Measurements from ENCODE around the gene ZNF426.
"Not testable (repeated sequence)": the region's sequence is repeated elsewhere in the genome, so short reads cannot be mapped to it uniquely, and the experiment has no call there.

The ZNF426 gene

DNA sequence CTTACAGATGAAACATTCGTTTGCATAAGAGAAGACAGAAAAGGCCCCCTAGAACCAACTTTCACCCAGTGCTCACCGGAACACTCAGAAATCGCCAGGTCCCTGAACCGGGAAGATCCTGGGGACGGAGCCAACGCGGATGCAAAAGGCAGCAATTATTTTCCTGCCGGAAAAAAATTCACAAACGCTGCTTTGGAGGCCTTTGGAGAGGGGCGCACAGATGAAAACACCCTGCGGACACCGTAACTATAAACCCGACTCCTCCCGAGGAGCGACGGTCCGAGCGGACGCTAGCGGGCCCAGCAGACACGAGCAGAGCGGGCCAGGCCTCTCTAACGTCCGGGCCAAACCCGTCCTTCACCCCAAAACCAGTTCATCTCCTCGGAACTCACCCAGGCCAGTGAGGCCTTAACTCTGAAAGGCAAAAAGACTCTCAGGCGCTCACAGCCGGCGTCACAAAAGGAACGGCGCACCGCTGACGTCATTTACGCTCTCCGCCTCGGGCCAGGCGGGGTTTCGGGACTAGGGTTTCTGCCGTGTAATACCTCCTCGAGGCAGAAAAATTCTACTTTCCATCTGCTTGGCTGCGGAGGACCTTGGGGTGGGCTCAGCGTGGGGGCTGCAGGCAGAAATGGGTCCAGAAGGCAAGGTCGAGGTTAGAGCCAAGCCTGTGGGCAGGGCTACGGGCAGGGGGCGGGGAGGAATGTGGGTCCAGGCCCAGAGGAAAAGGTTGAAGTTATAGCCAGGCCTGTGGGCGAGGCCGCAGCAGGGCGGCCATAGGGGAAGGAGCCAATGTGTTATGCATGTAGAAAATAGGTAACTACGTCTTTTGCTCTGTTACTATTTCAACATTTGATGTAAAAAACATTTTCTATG lies at the start of gene ZNF426:
TSS of gene ZNF426 (minus strand) at position 463 of the 876 bp plus-strand sequence. CDS start 2,413 bp downstream, outside the sequence.
- peak within 1 kb of the TSS; percentile 98 for H3K4me3 ChIP-seq (ENCODE audit: low read length)
- TF ChIP-seq, protein P1, sequence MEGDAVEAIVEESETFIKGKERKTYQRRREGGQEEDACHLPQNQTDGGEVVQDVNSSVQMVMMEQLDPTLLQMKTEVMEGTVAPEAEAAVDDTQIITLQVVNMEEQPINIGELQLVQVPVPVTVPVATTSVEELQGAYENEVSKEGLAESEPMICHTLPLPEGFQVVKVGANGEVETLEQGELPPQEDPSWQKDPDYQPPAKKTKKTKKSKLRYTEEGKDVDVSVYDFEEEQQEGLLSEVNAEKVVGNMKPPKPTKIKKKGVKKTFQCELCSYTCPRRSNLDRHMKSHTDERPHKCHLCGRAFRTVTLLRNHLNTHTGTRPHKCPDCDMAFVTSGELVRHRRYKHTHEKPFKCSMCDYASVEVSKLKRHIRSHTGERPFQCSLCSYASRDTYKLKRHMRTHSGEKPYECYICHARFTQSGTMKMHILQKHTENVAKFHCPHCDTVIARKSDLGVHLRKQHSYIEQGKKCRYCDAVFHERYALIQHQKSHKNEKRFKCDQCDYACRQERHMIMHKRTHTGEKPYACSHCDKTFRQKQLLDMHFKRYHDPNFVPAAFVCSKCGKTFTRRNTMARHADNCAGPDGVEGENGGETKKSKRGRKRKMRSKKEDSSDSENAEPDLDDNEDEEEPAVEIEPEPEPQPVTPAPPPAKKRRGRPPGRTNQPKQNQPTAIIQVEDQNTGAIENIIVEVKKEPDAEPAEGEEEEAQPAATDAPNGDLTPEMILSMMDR (IDR thresholded peaks at IDR 0.05; ENCODE audit: insufficient read depth, low read depth, low read length, missing control alignments): no peak
- peak; percentile 89 for DNase-seq (ENCODE audit: low read depth)

GRCh38 chr19:9586764-9587163 lies 48.3 kb upstream of the ZNF426 start:
- TF ChIP-seq, protein P1 (IDR thresholded peaks at IDR 0.05; ENCODE audit: insufficient read depth, low read depth, low read length, missing control alignments): peak; percentile 82
- DNase-seq (ENCODE audit: low read depth): peak; percentile 88
- no peak overlapping the region for H3K4me3 ChIP-seq (ENCODE audit: low read length)

DNA sequence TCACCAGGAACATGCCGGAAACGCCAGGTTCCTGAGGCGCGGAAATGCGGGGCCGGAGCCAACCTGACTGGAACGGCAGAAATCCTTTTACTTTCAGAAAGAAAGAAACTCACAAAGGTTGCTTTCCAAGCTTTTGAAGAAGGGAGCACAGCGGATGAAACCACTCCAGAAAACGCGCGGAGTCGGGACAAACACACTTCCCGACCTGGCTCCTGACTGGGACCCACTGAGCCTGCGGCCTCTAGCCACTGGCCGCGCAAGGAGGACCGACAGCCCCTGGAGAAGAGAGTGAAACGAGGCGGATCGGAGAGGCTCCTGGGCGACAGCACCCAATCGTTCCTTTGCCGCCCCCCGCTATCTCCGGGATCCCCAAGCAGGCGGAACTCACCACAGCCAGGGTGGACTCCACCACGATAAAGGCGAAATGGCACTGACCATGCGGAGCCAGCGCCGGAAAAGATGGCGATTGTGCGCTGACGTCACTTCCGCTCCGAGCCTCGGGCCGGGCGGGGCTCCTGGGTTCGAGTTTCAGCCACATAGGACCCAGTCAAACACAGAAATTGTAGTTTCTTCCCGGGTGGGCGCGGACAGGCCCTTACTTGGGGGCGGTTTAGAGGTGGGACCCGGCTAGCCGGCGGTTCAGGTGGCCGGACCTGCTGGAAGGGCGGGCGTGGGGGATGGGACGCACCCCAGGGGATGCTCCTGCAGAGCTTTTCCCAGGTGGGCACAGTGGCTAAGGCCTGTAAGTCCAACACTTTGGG lies 45.8 kb upstream of the ZNF426 start, which contains the start of gene ZNF121:
TSS of gene ZNF121 (minus strand) at position 432 of the 761 bp plus-strand sequence. CDS start 16,407 bp downstream, outside the sequence.
- peak within 1 kb of the TSS; percentile 96 for H3K4me3 ChIP-seq (ENCODE audit: low read length)
- DNase-seq (ENCODE audit: low read depth): peak; percentile 77
- TF ChIP-seq, protein P1 (IDR thresholded peaks at IDR 0.05; ENCODE audit: insufficient read depth, low read depth, low read length, missing control alignments): no peak

GRCh38 chr19:9582081-9582725 lies 43.8 kb upstream of the ZNF426 start:
- DNase-seq (ENCODE audit: low read depth); H3K4me3 ChIP-seq (ENCODE audit: low read length): not testable (repeated sequence)

DNA sequence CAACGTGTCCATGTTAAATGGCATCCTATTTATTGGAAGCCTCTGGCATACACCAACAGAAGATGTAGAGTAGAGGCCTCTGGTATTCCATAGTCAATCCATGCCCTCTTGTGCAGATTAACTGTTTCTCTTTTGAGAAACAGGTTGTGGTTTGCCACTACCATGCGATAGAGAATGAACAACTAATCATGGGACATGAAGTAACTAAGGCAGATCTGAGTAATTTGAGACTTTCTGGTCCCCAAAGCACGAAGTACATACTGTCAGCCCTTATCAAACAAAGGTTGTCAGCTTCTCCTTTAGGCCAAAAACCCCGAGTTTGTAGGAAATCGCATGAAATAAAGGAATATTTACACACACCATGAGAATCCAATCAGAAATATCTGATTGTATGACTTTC lies 42.3 kb upstream of the ZNF426 start:
- H3K4me3 ChIP-seq (ENCODE audit: low read length): no peak overlapping the region
- TF ChIP-seq, protein P1 (IDR thresholded peaks at IDR 0.05; ENCODE audit: insufficient read depth, low read depth, low read length, missing control alignments): no peak
- DNase-seq (ENCODE audit: low read depth): no peak

DNA sequence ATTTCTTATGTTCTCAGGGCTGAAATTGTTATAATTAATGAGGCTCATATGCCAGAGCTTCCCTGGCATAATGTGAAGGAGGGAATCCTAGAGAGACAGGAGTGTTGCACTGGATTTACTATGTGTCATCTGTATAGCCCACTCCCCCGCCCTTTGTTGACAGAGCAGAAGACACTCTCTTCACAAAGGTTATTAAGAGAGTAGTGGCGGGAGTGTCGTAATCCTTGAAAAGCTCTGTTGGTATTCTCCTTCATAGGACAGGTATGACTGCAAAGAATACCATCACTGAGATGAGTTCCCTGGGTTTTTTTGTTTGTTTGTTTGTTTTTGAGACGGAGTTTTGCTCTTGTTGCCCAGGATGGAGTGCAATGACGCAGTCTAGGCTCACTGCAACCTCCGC lies 31.8 kb upstream of the ZNF426 start:
- DNase-seq (ENCODE audit: low read depth): no peak
- TF ChIP-seq, protein P1 (IDR thresholded peaks at IDR 0.05; ENCODE audit: insufficient read depth, low read depth, low read length, missing control alignments): no peak
- H3K4me3 ChIP-seq (ENCODE audit: low read length): no peak overlapping the region

GRCh38 chr19:9566729-9567128 lies 28.3 kb upstream of the ZNF426 start:
- DNase-seq (ENCODE audit: low read depth): no peak
- H3K4me3 ChIP-seq (ENCODE audit: low read length): no peak overlapping the region
- TF ChIP-seq, protein P1 (IDR thresholded peaks at IDR 0.05; ENCODE audit: insufficient read depth, low read depth, low read length, missing control alignments): no peak
